GM12878 (cell line): ENCODE measurements around the gene DMD. TPM values are rescaled to one million over a fixed set of nuclear protein-coding genes. Genes with fewer than 3 reads are reported as not detected.

Experiments used
- ATAC-seq: fragments of 200-7000 bp; cut with Tn5 transposase; 3 replicates; pipeline ENCODE4 v1.9.1; 2020; ENCODE audit warnings: mild to moderate bottlenecking, moderate library complexity
- BruUV-seq: library from RNA; stranded (reverse); fragments of 400-500 nt; replicated peaks from 2 replicates; lab custom pipeline; 2021; lab: Mats Ljungman, UMichigan
- CTCF ChIA-PET: fragments of 300-600 bp; sonication (Branson Sonifier 250); formaldehyde crosslinking; extraction: SDS; loops from one replicate; lab custom pipeline; 2021; ENCODE audit warnings: inconsistent platforms; lab: Yijun Ruan, JAX
- POLR2A ChIA-PET: fragments of 350-600 bp; formaldehyde crosslinking; extraction: SDS; loops from one replicate; lab custom pipeline; 2021; ENCODE audit warnings: inconsistent platforms; lab: Charles Lee
- RAD21 ChIA-PET: fragments of 300-600 bp; sonication (Branson Sonifier 250); formaldehyde crosslinking; loops from one replicate; lab custom pipeline; 2023; ENCODE audit warnings: antibody characterized with exemption; ENCODE audit not compliant: unreplicated experiment; lab: Charles Lee
- SMC1A ChIA-PET: fragments of 300-600 bp; sonication (Branson Sonifier 250); formaldehyde crosslinking; loops from one replicate; lab custom pipeline; 2023; ENCODE audit not compliant: unreplicated experiment, uncharacterized antibody; lab: Charles Lee
- DNase-seq: peaks from one replicate; pipeline ENCODE4 v3.0.0-alpha.2; 2011; ENCODE audit warnings: low read depth, low spot score
- FAIRE-seq: peaks from 3 replicates; lab custom pipeline; 2011; peaks lifted over from hg19 to GRCh38; lab: Jason Lieb, UNC
- H2AFZ ChIP-seq: 2 replicates; pipeline ENCODE4 v1.6.0; 2011; ENCODE audit warnings: low read depth, low read length, control low read depth; ENCODE audit not compliant: control insufficient read depth
- H3K27ac ChIP-seq: 2 replicates; pipeline ENCODE4 v1.5.1; 2011; ENCODE audit warnings: control low read depth; ENCODE audit not compliant: control insufficient read depth, insufficient read depth
- H3K27me3 ChIP-seq, 2 experiments: replicated peaks in 1 of 2; 2 replicates each; pipeline versions ENCODE4 v1.6.0 to v1.6.1; 2011; ENCODE audit warnings: low read length in 1 of 2; ENCODE audit not compliant: control insufficient read depth in 2 of 2, insufficient read depth in 2 of 2
- H3K36me3 ChIP-seq, 2 experiments: 2 replicates each; pipeline ENCODE4 v1.5.1; 2011; ENCODE audit warnings: low read length in 1 of 2; ENCODE audit not compliant: control insufficient read depth in 2 of 2, insufficient read depth in 2 of 2
- H3K4me1 ChIP-seq: 2 replicates; pipeline ENCODE4 v1.6.1; 2011; ENCODE audit warnings: mild to moderate bottlenecking, low read length, moderate library complexity, mixed read lengths; ENCODE audit not compliant: control insufficient read depth, insufficient read depth
- H3K4me2 ChIP-seq: 2 replicates; pipeline ENCODE4 v1.6.0; 2011; ENCODE audit warnings: control low read depth; ENCODE audit not compliant: control insufficient read depth, insufficient read depth
- H3K4me3 ChIP-seq: fragments of 200-600 bp; sonication (generic); 2 replicates; pipeline ENCODE4 v1.5.1; 2016
- H3K79me2 ChIP-seq: 2 replicates; pipeline ENCODE4 v1.6.0; 2011; ENCODE audit warnings: low read length; ENCODE audit not compliant: control insufficient read depth, insufficient read depth
- H3K9ac ChIP-seq: 2 replicates; pipeline ENCODE4 v1.8.0; 2011; ENCODE audit warnings: low read length, control low read depth, mixed read lengths; ENCODE audit not compliant: control insufficient read depth, insufficient read depth
- H3K9me3 ChIP-seq: replicated peaks from 3 replicates; pipeline ENCODE4 v1.5.1; 2011; ENCODE audit warnings: mild to moderate bottlenecking, low read length; ENCODE audit not compliant: control insufficient read depth, insufficient read depth
- H4K20me1 ChIP-seq: 2 replicates; pipeline ENCODE4 v1.6.0; 2011; ENCODE audit not compliant: control insufficient read depth, insufficient read depth
- FOXM1 ChIP-seq: IDR thresholded peaks from 2 replicates; pipeline ENCODE4 v1.6.1; 2012; ENCODE audit warnings: low read depth, mild to moderate bottlenecking, inconsistent platforms, low read length, moderate library complexity
- HDGF ChIP-seq: fragments of 450-650 bp; IDR thresholded peaks from 2 replicates; pipeline ENCODE4 v1.6.1; 2016; ENCODE audit warnings: antibody characterized with exemption
- IRF4 ChIP-seq: IDR thresholded peaks from 2 replicates; pipeline ENCODE4 v1.6.1; 2011; ENCODE audit warnings: low read depth, low read length
- MXI1 ChIP-seq: fragments of 150-350 bp; IDR thresholded peaks from 2 replicates; pipeline ENCODE4 v1.6.1; 2011; ENCODE audit warnings: low read depth, mild to moderate bottlenecking, inconsistent platforms, low read length, improper control_type of control experiment
- POLR2AphosphoS5 ChIP-seq: IDR thresholded peaks from 2 replicates; pipeline ENCODE4 v1.6.1; 2011; ENCODE audit warnings: mild to moderate bottlenecking, low read length, inconsistent platforms
- TBL1XR1 ChIP-seq: IDR thresholded peaks from 2 replicates; pipeline ENCODE4 v1.6.1; 2012; ENCODE audit warnings: low read depth, low read length, improper control_type of control experiment
- WGBS: methylation state at CpG from one replicate; pipeline ENCODE4 v1.1.6; 2016; ENCODE audit warnings: low lambda C conversion rate; ENCODE audit not compliant: insufficient replicate concordance, insufficient coverage; ENCODE audit errors: missing lambda C conversion rate; 5-methylcytosine and 5-hydroxymethylcytosine counted together
- in situ Hi-C: fragments of 300-500 bp; cut with MboI; formaldehyde crosslinking; loops from 9 replicates; pipeline ENCODE4 v1.14.3; 2018; ENCODE audit warnings: mixed read lengths
- intact Hi-C: fragments of 100-400 bp; cut with micrococcal nuclease; formaldehyde crosslinking; loops from one replicate; pipeline ENCODE4 v1.14.2; 2022; ENCODE audit not compliant: unreplicated experiment
- polyA plus RNA-seq, 11 experiments: library from polyadenylated mRNA; depleted of rRNA in 4 of 11; unstranded in 6 of 11; stranded (reverse) in 5 of 11; fragments of >200 nt; fragmentation: Nextera tagmentation in 4 of 11; fragmentation: Illumina TruSeq in 1 of 11; extraction: Ambion mirVana in 4 of 11; extraction: Trizol in 1 of 11; gene quantifications; 1 replicate in 1 of 11; 2 replicates in 10 of 11; pipeline versions ENCODE4 v1.2.1 to v1.2.3, GENCODE V29; 2011 to 2016; ENCODE audit warnings: inconsistent platforms in 2 of 11, missing spikeins in 2 of 11, low read depth in 1 of 11
- total RNA-seq, 4 experiments: library from RNA; depleted of rRNA in 3 of 4; stranded (reverse); fragments of >200 nt in 3 of 4; fragmentation: Illumina TruSeq in 1 of 4; extraction: Trizol in 1 of 4; gene quantifications; 2 replicates each; pipeline versions ENCODE4 v1.2.1 to v1.2.3, GENCODE V29; 2013 to 2021
- TF ChIP-seq, protein P1 (sequence below): IDR thresholded peaks from 2 replicates; pipeline ENCODE4 v1.6.1; 2012; ENCODE audit warnings: low read depth, low read length, improper control_type of control experiment
- TF ChIP-seq, protein P2 (sequence below): fragments of 450-650 bp; IDR thresholded peaks from 2 replicates; pipeline ENCODE4 v1.6.1; 2017; ENCODE audit warnings: borderline replicate concordance
- TF ChIP-seq, protein P3 (sequence below): fragments of 450-650 bp; formaldehyde crosslinking; IDR thresholded peaks from 2 replicates; pipeline ENCODE4 v1.4.0; 2022; ENCODE audit warnings: mild to moderate bottlenecking, moderate library complexity

Gene DMD
- total and polyA plus RNA-seq, 10 of the 15 experiments (the other 5 are each of a cell fraction or from before 2014, with no cell fraction given), result 1.4 to 24.3 (median 4.3) TPM

DNA sequence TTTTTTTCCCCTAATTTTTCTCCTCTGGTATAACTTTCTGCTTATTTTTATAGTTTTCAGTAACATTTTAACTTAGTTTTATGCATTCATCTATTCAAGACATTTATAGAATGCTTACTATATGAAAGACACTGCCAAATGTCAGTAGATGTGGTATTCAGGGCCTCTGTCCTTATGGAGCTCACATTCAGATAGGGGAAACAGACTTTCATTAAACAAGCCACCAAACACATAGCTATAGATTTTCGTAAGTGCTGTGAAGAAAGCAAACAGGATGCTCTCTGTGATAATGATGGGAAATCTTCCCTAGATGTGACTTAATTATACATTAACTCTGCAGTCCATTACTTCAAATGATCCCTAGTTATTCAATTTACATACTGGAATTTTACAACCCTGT is 1777.5 kb downstream of the DMD start:
- no peak overlapping the region for H3K27ac ChIP-seq
- FAIRE-seq, result no peak
- ChIA-PET SMC1A (no interaction called here), POLR2A (interaction anchor here (0.6 kb wide), 1 partner anchor 134 kb away, joined by 3 read pairs; no protein-coding TSS in a partner anchor), RAD21 (no interaction called here), CTCF (no interaction called here)
- TF ChIP-seq FOXM1 (no peak), TBL1XR1 (no peak), MXI1 (no peak)
- no peak overlapping the region for H2AFZ ChIP-seq
- no peaks in the 10 kb centered on the region for H3K79me2 ChIP-seq
- WGBS, result 0% methylated on average over 1 of the region's 1 CpG
- H3K27me3 ChIP-seq, result no peaks in the 10 kb centered on the region
- no TSS peak for BruUV-seq
- H3K4me3 ChIP-seq, result no peak overlapping the region
- no peaks in the 10 kb centered on the region for H4K20me1 ChIP-seq
- H3K9ac ChIP-seq, result no peak overlapping the region
- ATAC-seq, result no peak
- H3K4me2 ChIP-seq, result no peak overlapping the region
- intact Hi-C loops (no loop called here), in situ Hi-C loops (no loop called here)
- no peaks in the 10 kb centered on the region for H3K9me3 ChIP-seq
- no peaks in the 10 kb centered on the region for H3K4me1 ChIP-seq
- no peak for DNase-seq
- H3K36me3 ChIP-seq, result no peaks in the 10 kb centered on the region

DNA sequence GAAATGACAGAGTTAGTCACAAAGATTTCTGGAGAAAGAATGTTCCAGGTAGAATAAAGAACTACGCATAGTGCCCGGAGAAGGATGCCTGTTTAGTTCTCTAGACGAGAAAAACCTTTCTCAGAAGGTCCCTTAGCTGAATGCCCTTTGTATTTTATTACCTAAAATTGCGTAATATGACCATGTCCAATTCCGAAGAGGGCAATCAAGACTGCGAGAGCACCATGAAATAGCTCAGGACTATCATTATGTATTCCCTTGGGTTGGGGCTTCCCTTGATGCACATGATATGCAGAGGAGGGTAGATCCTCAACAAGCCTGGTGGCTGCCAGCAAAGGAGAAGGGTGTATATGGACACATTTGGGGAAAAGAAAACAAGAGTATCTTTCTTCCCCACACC is 1781.4 kb downstream of the DMD start:
- H3K4me2 ChIP-seq, result no peak overlapping the region
- no peak overlapping the region for H2AFZ ChIP-seq
- 18% methylated on average over 6 of the region's 6 CpGs for WGBS
- H3K36me3 ChIP-seq, result no peaks in the 10 kb centered on the region
- no peak overlapping the region for H3K27ac ChIP-seq
- CTCF ChIA-PET, result interaction anchor here (0.6 to 2.9 kb wide), 2 partner anchors 239 to 393 kb away, joined by 3 to 8 read pairs; no protein-coding TSS in a partner anchor
- TF ChIP-seq IRF4 (no peak), POLR2AphosphoS5 (no peak), HDGF (no peak)
- TF ChIP-seq, protein P1, sequence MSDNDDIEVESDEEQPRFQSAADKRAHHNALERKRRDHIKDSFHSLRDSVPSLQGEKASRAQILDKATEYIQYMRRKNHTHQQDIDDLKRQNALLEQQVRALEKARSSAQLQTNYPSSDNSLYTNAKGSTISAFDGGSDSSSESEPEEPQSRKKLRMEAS, result no peak
- TF ChIP-seq, protein P2, sequence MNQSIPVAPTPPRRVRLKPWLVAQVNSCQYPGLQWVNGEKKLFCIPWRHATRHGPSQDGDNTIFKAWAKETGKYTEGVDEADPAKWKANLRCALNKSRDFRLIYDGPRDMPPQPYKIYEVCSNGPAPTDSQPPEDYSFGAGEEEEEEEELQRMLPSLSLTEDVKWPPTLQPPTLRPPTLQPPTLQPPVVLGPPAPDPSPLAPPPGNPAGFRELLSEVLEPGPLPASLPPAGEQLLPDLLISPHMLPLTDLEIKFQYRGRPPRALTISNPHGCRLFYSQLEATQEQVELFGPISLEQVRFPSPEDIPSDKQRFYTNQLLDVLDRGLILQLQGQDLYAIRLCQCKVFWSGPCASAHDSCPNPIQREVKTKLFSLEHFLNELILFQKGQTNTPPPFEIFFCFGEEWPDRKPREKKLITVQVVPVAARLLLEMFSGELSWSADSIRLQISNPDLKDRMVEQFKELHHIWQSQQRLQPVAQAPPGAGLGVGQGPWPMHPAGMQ, result no peak
- TF ChIP-seq, protein P3, sequence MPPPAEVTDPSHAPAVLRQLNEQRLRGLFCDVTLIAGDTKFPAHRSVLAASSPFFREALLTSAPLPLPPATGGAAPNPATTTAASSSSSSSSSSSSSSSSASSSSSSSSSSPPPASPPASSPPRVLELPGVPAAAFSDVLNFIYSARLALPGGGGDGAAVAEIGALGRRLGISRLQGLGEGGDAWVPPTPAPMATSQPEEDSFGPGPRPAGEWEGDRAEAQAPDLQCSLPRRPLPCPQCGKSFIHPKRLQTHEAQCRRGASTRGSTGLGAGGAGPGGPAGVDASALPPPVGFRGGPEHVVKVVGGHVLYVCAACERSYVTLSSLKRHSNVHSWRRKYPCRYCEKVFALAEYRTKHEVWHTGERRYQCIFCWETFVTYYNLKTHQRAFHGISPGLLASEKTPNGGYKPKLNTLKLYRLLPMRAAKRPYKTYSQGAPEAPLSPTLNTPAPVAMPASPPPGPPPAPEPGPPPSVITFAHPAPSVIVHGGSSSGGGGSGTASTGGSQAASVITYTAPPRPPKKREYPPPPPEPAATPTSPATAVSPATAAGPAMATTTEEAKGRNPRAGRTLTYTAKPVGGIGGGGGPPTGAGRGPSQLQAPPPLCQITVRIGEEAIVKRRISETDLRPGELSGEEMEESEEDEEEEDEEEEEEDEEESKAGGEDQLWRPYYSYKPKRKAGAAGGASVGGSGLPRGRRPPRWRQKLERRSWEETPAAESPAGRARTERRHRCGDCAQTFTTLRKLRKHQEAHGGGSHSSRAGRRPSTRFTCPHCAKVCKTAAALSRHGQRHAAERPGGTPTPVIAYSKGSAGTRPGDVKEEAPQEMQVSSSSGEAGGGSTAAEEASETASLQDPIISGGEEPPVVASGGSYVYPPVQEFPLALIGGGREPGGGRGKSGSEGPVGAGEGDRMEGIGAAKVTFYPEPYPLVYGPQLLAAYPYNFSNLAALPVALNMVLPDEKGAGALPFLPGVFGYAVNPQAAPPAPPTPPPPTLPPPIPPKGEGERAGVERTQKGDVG, result no peak
- POLR2A ChIA-PET, result no interaction called here
- intact Hi-C loops, result no loop called here
- SMC1A ChIA-PET, result interaction anchor here (1.5 kb wide), 1 partner anchor 393 kb away, joined by 4 read pairs; no protein-coding TSS in a partner anchor
- no TSS peak for BruUV-seq
- DNase-seq (no peak), FAIRE-seq (no peak), ATAC-seq (no peak)
- no peak overlapping the region for H3K4me3 ChIP-seq
- H3K27me3 ChIP-seq, result no peaks in the 10 kb centered on the region
- H4K20me1 ChIP-seq, result no peaks in the 10 kb centered on the region
- no peak overlapping the region for H3K9ac ChIP-seq
- in situ Hi-C loops, result loop anchor here (10.0 kb wide), 1 partner anchor 395 kb away; no protein-coding TSS in a partner anchor
- RAD21 ChIA-PET, result no interaction called here
- no peaks in the 10 kb centered on the region for H3K4me1 ChIP-seq
- H3K9me3 ChIP-seq, result no peaks in the 10 kb centered on the region
- H3K79me2 ChIP-seq, result no peaks in the 10 kb centered on the region
